ENCODE data around the gene DNAH3. TPM values are rescaled to one million over a fixed set of nuclear protein-coding genes. Genes with fewer than 3 reads are reported as not detected.

The DNAH3 gene
- total and polyA plus RNA-seq, 2 of the 8 experiments (the other 6 are each of a cell fraction or from before 2014, with no cell fraction given): 0.57 to 0.71 TPM

DNA sequence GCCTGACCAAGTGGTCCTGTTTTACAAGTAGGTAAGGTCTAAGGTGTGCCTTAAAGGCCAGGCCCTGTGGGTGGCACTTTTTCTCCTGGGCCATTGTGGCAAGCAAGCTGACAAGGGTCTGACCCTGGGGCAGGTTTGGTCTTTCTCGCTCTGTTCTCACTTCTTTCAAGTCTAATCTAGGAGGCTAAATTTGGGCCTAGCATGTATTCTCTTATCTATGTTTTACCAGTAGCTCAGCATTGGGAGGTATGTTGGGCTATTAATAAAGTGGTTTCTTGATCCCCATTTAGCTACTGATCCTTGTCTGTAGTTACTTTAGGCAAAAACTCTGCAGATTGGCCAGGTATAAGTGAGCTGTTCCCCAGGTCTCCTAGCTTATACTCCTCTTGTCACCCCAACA is 77.7 kb downstream of the DNAH3 start (continued):
- TF ChIP-seq, protein P1, sequence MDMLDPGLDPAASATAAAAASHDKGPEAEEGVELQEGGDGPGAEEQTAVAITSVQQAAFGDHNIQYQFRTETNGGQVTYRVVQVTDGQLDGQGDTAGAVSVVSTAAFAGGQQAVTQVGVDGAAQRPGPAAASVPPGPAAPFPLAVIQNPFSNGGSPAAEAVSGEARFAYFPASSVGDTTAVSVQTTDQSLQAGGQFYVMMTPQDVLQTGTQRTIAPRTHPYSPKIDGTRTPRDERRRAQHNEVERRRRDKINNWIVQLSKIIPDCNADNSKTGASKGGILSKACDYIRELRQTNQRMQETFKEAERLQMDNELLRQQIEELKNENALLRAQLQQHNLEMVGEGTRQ (IDR thresholded peaks at IDR 0.05; ENCODE audit: low read length): no peak
- no peak for TF ChIP-seq RXRA (IDR thresholded peaks at IDR 0.05; ENCODE audit: insufficient read depth, low read depth, low read length)
- no peak for TF ChIP-seq YY1 (IDR thresholded peaks at IDR 0.05; ENCODE audit: low read depth, low read length)

All from H1 (cell line).